Upper lobe of left lung (tissue), 6 donors: ENCODE measurements around the gene PPP2R2D. TPM values are rescaled to one million over a fixed set of nuclear protein-coding genes. Genes with fewer than 3 reads are reported as not detected.

ENCODE experiments used
- ATAC-seq, 2 donors: fragments of 200-7000 bp; cut with Tn5 transposase; one replicate each; pipeline ENCODE4 v1.9.1; 2022; ENCODE audit warnings: mild to moderate bottlenecking in 2 of 2, moderate library complexity in 2 of 2; ENCODE audit not compliant: low FRiP score in 2 of 2
- DNase-seq, 2 donors: peaks; one replicate each; pipeline ENCODE4 v3.0.0-alpha.2; 2019 to 2020
- H3K27ac ChIP-seq, 4 donors: fragments of 200-600 bp; sonication (generic); one replicate each; pipeline ENCODE4 v1.5.1; 2016 to 2019
- H3K27me3 ChIP-seq, 4 donors: fragments of 200-600 bp; sonication (generic); one replicate each; pipeline ENCODE4 v1.5.1; 2017 to 2019
- H3K36me3 ChIP-seq, 4 donors: fragments of 200-600 bp; sonication (generic); one replicate each; pipeline ENCODE4 v1.5.1; 2016 to 2019
- H3K4me1 ChIP-seq, 4 donors: fragments of 200-600 bp; sonication (generic); one replicate each; pipeline ENCODE4 v1.5.1; 2018 to 2019
- H3K4me3 ChIP-seq, 4 donors: fragments of 200-600 bp; sonication (generic); one replicate each; pipeline ENCODE4 v1.5.1; 2017 to 2019; ENCODE audit warnings: mild to moderate bottlenecking in 2 of 4, moderate library complexity in 1 of 4
- H3K9me3 ChIP-seq, 4 donors: fragments of 200-600 bp; sonication (generic); one replicate each; pipeline ENCODE4 v1.5.1; 2018 to 2019
- CTCF ChIP-seq, 6 experiments: fragments of 450-650 bp in 4 of 6; fragments of 200-600 bp in 2 of 6; sonication (generic) in 2 of 6; IDR thresholded peaks; one replicate each; pipeline ENCODE4 v1.5.1; 2016 to 2019; ENCODE audit warnings: antibody characterized with exemption in 6 of 6
- EP300 ChIP-seq, 4 donors: sonication (generic); formaldehyde crosslinking; IDR thresholded peaks; one replicate each; pipeline ENCODE4 v1.5.1; 2017; ENCODE audit warnings: antibody characterized with exemption in 4 of 4, control low read depth in 2 of 4
- POLR2A ChIP-seq, 4 donors: fragments of 450-650 bp; IDR thresholded peaks; one replicate each; pipeline ENCODE4 v1.5.1; 2016 to 2017; ENCODE audit warnings: antibody characterized with exemption in 4 of 4, mild to moderate bottlenecking in 2 of 4
- POLR2AphosphoS5 ChIP-seq, 2 donors: sonication (generic); formaldehyde crosslinking; IDR thresholded peaks; one replicate each; pipeline ENCODE4 v1.5.1; 2017; ENCODE audit warnings: antibody characterized with exemption in 2 of 2
- WGBS, 2 donors: methylation state at CpG; one replicate each; pipeline ENCODE4 v1.1.5; 2017 to 2018; 5-methylcytosine and 5-hydroxymethylcytosine counted together
- total RNA-seq, 6 donors: library from RNA; depleted of rRNA in 4 of 6; stranded (reverse); fragments of >200 nt in 4 of 6; gene quantifications; one replicate each; pipeline versions ENCODE4 v1.1.0 to v1.2.1, GENCODE V29; 2016 to 2021
- donor health status: DM: no; HTN: no; CAD: no; lungs with moderate emphysema.
- donor health status: DM: no; HTN: yes; CAD: no; lungs with severe emphysema.

The PPP2R2D gene
- total RNA-seq, 6 donors from 2014 or later = 20.5 to 60.8 (median 28.7) TPM

GRCh38 chr10:131897297-131897899 lies 3.4 kb upstream of the PPP2R2D start:
- Histone ChIP-seq H3K27ac (no peak overlapping the region), H3K9me3 (no peaks in the 10 kb centered on the region), H3K36me3 (no peaks in the 10 kb centered on the region), H3K4me1 (peaks cover 8 to 18% (median 13%) of the 10 kb centered on the region in 4 donors), H3K27me3 (peaks cover 0 to 3% (median 0%) of the 10 kb centered on the region in 4 donors), H3K4me3 (no peak overlapping the region)
- no peak for ATAC-seq
- DNase-seq = no peak
- WGBS, 2 donors = 43 to 48% methylated on average over 14 of the region's 14 CpGs
- TF ChIP-seq EP300 (IDR thresholded peaks at IDR 0.05) = no peak
- TF ChIP-seq POLR2AphosphoS5 (IDR thresholded peaks at IDR 0.05) = no peak
- no peak for TF ChIP-seq POLR2A (IDR thresholded peaks at IDR 0.05)
- TF ChIP-seq CTCF (IDR thresholded peaks at IDR 0.05) = no peak

GRCh38 chr10:131898061-131898460 lies 2.7 kb upstream of the PPP2R2D start:
- H3K27me3 ChIP-seq = peaks cover 0 to 3% (median 0%) of the 10 kb centered on the region in 4 donors
- no peak for TF ChIP-seq POLR2AphosphoS5 (IDR thresholded peaks at IDR 0.05)
- TF ChIP-seq CTCF (IDR thresholded peaks at IDR 0.05) = no peak
- no peak for TF ChIP-seq POLR2A (IDR thresholded peaks at IDR 0.05)
- no peak for TF ChIP-seq EP300 (IDR thresholded peaks at IDR 0.05)
- 58 to 69% methylated on average over 8 of the region's 8 CpGs for WGBS, 2 donors
- no peak for ATAC-seq
- H3K4me1 ChIP-seq = peaks cover 15 to 25% (median 19%) of the 10 kb centered on the region in 4 donors
- no peak for DNase-seq
- no peak overlapping the region for H3K4me3 ChIP-seq
- H3K9me3 ChIP-seq = no peaks in the 10 kb centered on the region
- no peak overlapping the region for H3K27ac ChIP-seq
- H3K36me3 ChIP-seq = no peaks in the 10 kb centered on the region

- Histone ChIP-seq H3K4me3 (no peak overlapping the region), H3K4me1 (peaks cover 19 to 31% (median 24%) of the 10 kb centered on the region in 4 donors), H3K9me3 (no peaks in the 10 kb centered on the region), H3K27ac (no peak overlapping the region), H3K36me3 (no peaks in the 10 kb centered on the region), H3K27me3 (peaks cover 0 to 3% (median 0%) of the 10 kb centered on the region in 4 donors)
- no peak for ATAC-seq
- no peak for DNase-seq
- WGBS, 2 donors = 50 to 53% methylated on average over 5 of the region's 5 CpGs
- TF ChIP-seq EP300 (IDR thresholded peaks at IDR 0.05) (no peak), POLR2AphosphoS5 (IDR thresholded peaks at IDR 0.05) (no peak), CTCF (IDR thresholded peaks at IDR 0.05) (no peak), POLR2A (IDR thresholded peaks at IDR 0.05) (no peak)
Observed at GRCh38 chr10:131898713-131899112, 2.1 kb upstream of the PPP2R2D start.

- no peak for TF ChIP-seq EP300 (IDR thresholded peaks at IDR 0.05)
- no peak for TF ChIP-seq POLR2AphosphoS5 (IDR thresholded peaks at IDR 0.05)
- no peak for TF ChIP-seq CTCF (IDR thresholded peaks at IDR 0.05)
- TF ChIP-seq POLR2A (IDR thresholded peaks at IDR 0.05) = no peak
- ATAC-seq (no peak), DNase-seq (no peak)
- Histone ChIP-seq H3K4me1 (peaks cover 24 to 35% (median 28%) of the 10 kb centered on the region in 4 donors), H3K4me3 (no peak overlapping the region), H3K36me3 (no peaks in the 10 kb centered on the region), H3K27ac (no peak overlapping the region), H3K9me3 (no peaks in the 10 kb centered on the region), H3K27me3 (peaks cover 0 to 3% (median 0%) of the 10 kb centered on the region in 4 donors)
- WGBS, 2 donors = 63 to 72% methylated on average over 8 of the region's 8 CpGs
Observed at GRCh38 chr10:131899116-131899690, 1.6 kb upstream of the PPP2R2D start.
